Limb (tissue), 2 donors: ENCODE data around the gene ZNF638.

Experiments used
- DNase-seq, 2 donors: peaks; one replicate each; pipeline ENCODE4 v3.0.0-alpha.2; 2016; ENCODE audit errors: extremely low spot score in 2 of 2

The ZNF638 gene

DNA sequence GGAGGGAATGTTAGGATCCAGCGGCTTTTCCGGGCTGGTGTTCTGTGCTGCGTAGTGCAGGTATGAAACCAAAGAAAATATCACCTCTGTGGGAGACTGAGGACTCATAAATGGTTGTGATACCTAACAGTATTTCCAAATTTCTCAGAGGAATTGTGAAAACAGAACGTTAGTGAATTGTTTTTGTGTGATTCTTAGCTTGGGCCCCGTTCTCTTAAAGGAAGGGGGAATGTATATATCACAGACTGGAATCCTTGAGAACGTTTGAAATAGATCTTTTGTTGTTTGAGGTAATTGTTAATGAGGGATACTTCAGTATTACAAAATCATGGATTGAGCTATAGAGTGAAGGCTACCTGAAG, 834 bp downstream of the ZNF638 start:
- no peak for DNase-seq

- DNase-seq: no peak
These were observed 2.0 kb downstream of the ZNF638 start for GRCh38 chr2:71333619-71334018.

GRCh38 chr2:71336384-71336783, 4.8 kb downstream of the ZNF638 start:
- DNase-seq: no peak

DNA sequence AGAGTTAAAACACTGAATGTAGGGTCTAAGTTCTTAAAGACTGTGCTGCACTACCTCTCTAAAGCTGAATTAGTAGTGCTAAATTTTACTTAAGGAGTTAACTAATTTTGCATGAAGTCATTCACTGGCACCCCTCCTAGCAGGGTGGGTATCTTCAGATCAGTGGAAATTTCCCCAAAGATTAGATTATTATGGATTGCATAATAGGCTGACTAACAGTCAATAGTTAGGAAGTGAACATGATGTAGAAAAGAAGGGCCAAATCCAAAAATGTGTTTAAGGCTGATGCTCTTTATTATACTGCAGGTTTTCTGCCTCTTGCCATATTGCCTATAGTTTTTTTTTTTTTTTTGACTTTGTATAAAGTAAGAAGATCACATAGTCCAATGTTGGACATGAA, 5.2 kb downstream of the ZNF638 start:
- DNase-seq: no peak

GRCh38 chr2:71337776-71338175, 6.2 kb downstream of the ZNF638 start:
- DNase-seq: no peak

GRCh38 chr2:71339685-71340084, 8.1 kb downstream of the ZNF638 start:
- no peak for DNase-seq

DNA sequence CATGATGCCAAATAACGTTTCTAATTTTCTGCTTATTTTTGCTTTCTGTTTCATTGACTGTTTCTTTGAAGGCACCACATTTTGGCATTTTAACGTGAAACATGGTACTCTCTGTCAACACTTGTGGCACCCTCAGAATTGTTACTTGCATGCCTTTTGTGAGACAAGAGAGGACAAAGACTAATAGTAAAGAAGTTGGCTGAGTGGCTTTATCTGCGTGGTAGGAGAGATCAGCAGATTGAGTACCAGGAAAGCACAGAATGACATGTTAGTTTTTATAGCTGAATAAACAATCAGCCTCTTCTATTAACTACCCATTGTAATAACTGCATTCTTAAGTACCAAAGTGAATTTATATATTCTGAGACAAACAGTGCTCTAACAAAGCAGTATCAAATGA, 8.6 kb downstream of the ZNF638 start:
- no peak for DNase-seq

DNA sequence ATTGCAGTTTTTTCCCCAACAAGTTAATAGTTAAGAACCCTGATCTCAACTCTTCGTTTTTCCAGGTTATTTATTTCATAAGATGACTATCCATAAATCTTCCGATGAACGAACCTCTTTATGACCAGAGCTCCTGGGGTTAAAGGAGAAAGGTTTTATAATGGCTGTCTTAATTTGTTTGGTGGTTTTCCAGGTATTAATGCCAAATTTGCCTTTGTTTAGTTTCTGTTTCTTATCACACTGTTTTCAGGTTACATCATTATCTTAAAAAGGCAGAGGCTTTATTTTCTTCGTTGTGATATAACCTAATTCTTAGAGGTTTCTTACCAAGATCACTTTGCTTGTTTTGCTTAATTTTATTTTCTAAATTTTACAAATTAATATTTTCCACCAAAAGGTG, 10.1 kb downstream of the ZNF638 start:
- DNase-seq: no peak

DNA sequence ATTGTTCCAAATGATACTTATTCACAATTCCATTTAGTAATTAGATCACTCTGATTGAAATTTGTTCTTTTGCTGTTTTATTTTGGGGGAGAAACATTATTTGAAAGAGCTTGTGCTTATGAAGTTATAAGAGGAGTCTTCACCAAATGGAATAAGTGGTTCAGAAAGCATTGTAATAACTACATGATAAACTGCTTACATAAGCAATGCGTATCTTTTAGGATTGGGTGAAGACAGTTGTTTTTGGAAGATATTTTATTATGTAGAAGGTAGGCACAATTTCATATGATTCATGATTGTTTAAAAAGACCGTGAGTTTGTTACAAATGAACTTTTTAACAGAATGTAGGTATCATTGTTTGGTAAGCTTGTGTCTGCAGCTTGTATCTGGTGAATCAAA, 14.5 kb downstream of the ZNF638 start:
- DNase-seq: no peak

DNA sequence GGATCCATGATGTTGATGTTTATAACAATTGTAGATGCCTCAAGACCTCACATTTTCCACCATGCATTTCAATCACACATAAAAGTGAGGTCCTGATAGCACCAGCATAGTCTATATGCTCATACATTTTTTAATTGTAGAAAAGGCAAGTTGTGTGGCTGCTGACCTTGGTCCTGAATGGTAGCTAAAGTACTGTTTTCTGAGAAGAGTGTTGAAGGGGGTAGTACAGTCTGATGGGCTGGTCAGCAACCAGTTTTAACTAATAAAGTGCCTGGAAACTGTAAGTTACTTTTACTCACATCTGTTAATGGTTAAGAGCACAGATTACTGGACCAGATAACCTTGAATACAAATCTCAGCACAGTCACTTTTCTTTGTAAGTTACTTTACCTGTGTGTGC, 15.9 kb downstream of the ZNF638 start:
- DNase-seq: peak in 1 of 2 donors; percentile 32

DNA sequence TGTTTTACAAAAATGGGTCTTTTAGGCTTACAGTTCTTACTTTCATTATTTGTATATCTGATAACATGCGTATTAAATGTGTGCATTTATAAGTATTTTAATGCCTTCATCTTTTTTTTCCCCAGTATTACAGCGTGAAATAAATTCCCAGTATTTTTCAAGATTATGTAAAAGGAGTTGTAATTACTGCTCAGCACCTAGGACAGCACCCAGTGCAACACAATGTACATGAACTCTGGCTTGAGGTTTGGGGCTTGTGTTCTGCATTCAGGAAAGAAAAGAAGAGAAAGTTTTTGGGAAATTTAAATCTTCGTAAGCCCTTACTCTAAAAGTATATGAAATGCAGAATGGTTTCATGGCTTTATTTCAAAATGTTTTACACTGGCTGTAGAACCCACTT, 16.7 kb downstream of the ZNF638 start:
- peak; percentile 33 to 41 for DNase-seq

DNA sequence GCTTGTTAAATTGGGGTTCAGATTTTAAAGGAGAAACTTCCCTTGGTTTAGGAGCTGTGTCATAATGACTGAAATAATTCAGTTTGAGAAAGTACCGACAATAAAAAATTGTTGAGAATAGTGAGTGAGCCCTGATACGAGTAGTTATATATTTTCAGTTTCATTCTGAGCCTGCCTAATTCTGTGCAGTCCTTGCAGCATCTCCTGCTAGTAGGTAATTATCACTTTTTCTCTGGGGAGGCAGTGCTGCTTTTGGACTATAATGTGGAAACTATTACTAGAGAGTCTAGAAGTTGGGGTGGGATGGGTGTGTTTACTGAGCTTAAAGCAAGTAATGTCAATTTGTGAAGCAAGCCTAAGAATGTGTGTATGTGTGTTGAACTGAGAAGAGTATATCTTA, 21.7 kb downstream of the ZNF638 start:
- no peak for DNase-seq

DNA sequence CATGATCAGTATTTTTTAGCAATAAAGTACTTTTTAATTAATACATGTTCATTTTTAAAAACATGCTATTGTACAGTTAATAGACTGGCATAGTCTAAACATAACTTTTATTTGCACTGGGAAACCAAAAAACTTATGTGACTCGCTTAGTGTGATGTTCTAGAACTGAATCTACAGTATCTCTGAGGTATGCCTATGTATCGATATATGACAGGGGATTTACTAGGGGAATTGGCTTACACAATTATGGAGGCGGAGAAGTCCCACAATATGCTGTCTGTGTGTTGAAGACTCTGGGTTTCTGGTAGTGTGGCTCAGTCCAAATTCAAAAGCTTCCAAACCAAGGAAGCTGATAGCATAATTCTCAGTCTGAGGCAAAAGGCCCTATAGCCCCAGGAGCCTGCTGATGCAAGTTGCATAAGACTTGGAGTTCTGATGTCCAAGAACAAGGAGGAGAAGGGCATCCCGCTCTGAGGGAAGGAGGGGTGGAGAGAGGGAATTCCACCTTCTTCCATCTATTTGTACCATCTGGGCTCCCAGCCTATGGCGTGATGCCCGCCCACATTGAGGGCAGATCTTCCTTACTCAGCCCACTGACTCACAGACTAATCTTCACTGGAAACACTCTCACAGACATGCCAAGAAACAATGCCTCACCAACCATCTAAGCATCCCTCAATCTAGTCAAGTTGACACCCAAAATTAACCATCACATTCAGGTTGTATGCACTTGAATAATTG, 27.5 kb downstream of the ZNF638 start:
- no peak for DNase-seq

DNA sequence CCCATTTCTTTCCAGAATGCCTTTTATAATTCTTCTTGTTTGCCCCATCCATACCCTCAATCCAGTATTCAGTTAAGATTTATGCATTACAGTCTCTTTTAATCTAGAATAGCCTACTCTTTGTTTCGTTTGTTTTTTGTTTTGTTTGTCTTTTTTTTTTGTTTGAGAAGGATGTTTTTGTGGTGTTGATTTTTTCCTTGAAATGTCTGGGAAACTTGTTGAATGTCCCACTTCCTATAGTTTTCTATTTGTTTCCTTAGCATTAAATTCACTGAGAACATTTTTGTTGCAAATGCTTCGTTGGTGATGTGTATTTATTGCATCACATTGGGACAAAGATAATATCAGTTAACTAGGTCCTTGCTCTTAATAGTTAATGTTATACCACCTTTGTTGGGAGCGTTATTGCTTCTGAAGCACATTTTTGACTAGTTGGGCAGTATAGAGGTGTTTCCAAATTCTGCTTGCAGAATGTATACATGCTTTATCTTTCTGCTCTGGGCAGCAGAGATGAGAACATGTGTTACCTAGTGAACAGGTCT, 28.9 kb downstream of the ZNF638 start:
- DNase-seq: no peak

- no peak for DNase-seq
These were observed 30.0 kb downstream of the ZNF638 start for GRCh38 chr2:71361631-71362030.

DNA sequence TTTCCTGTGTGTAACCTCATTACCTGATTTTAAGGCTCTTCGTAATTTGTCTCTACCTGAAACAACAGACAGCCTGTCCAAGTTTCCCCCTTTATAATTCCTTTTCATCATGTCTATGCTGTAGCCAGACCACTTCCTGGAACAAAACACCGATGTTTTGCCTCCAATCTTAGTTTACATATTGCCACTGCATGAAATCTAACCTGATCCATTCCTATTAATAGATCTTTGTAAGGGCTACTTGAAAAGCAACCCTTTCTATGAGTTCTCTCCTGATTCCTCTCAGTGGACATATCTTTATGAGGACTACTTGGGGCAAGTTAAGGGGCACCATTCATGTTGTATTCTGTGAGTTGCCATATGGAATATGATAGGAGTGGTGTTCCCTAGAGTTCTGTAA, 30.9 kb downstream of the ZNF638 start:
- no peak for DNase-seq

DNA sequence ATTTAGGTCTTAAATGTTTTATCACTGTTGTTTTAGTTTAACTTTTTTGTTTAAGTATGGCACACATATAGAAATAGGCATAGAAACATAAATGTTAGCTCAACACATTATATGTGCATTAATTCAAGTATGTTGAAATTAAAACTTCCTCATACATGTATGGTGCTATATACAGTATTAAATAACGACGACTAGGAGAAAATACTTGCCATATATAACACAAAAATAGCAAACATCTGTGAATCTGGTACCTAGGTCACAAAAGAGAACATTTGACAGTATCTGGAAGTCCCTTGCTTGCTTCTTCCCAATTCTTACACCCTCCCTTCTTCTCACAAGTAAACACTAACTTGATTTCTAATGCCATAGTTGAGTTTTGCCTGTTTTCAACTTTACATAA, 38.4 kb downstream of the ZNF638 start:
- DNase-seq: no peak

DNA sequence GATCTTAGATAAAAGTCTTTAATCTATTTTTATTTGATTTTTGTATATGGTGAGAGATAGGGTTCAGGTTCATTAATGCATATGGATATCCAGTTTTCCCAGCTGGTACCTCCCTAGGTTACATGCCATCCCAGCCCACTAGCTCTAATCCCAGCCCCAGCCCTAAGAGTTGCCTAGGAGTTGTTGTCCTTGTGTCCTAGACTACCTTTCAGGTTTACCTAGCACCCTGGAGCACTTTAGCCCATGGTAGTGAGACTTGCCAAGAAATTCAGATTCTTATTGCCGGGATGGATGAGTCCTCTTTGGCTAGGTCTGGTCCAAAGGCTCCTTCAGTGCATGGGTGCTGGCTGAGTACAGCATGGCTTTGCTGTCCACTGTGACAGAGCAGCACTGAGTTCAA, 40.5 kb downstream of the ZNF638 start:
- no peak for DNase-seq

DNA sequence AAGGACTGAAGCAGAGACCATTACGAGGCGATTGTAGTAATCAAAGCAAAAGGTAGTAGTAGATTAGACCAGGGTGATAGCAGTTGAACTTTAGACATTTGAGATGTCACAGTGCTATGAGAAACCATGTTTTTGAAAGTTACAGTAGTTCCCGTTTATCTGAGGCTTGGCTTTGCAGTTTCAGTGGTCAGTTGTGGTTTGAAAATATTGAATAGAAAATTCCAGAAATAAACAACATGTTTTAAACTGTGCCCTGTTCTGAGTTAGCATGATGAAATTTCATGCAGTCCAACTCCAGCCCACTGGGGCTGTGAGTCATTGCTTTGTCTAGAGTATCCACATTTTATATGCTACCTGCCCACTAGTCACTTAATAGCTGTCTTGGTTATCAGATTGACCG, 47.5 kb downstream of the ZNF638 start:
- DNase-seq: no peak

GRCh38 chr2:71380665-71381064, 49.1 kb downstream of the ZNF638 start:
- no peak for DNase-seq

DNA sequence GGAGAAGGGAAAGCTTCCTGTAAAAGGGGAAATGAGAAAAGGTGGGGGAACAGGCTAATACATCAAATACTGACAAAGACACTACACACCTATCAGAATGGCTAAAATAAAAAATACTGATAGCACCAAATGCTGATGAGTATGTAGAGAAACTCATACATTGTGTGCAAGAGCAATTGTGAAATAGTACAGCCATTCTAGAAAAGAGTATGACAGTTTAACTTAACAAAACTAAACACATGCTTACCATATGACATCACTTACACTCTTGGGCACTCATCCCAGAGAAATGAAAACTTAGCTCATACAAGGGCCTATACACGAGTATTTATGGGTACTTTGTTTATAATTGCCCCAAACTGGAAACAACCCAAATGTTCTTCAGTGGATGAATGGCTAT, 53.4 kb downstream of the ZNF638 start:
- DNase-seq: peak in 1 of 2 donors; percentile 28

DNA sequence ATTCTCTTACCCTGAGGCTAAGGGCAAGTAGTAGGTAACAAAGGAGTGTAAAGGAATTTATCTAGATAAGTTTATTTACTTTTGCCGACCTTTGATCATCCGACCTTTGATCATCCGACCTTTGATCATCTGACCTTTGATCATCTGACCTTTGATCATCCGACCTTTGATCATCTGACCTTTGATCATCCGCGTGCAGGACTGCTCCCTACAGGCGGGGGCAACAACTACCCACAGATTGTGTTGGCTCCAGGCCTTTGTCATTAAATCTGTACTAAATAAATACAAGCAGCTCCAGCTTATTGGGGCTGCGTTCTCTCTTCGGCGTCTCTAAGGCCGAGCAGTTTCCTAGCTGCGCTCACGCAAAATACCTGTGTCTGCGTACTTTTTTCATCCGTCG, 56.6 kb downstream of the ZNF638 start:
- no peak for DNase-seq

- no peak for DNase-seq
These were observed 57.9 kb downstream of the ZNF638 start for GRCh38 chr2:71389384-71390072.
